SK-N-SH (cell line): Measurements from ENCODE around the gene TTC3. TPM values are rescaled to one million over a fixed set of nuclear protein-coding genes. Genes with fewer than 3 reads are reported as not detected.

Experiments used
- CTCF ChIA-PET: fragments of 300-600, 350-600 bp; formaldehyde crosslinking; extraction: SDS; loops from one replicate; lab custom pipeline; 2021; lab: Yijun Ruan, JAX
- POLR2A ChIA-PET: fragments of 350-600 bp; sonication (Branson Sonifier 250); formaldehyde crosslinking; extraction: SDS; loops from one replicate; lab custom pipeline; 2020; ENCODE audit warnings: antibody characterized with exemption, inconsistent platforms; lab: Yijun Ruan, JAX
- DNase-seq: peaks from one replicate; pipeline ENCODE4 v3.0.0; 2012
- H2AFZ ChIP-seq: fragments of 200-600 bp; sonication (generic); 2 replicates; pipeline ENCODE4 v1.8.1; 2016; ENCODE audit warnings: antibody characterized with exemption, mild to moderate bottlenecking, low read depth
- H3F3A ChIP-seq: fragments of 200-600 bp; sonication (generic); replicated peaks from 2 replicates; pipeline ENCODE3; 2016; ENCODE audit warnings: antibody characterized with exemption, mild to moderate bottlenecking; ENCODE audit not compliant: insufficient read depth
- H3K27ac ChIP-seq, 2 experiments: fragments of 200-500 bp in 1 of 2; fragments of 200-600 bp in 1 of 2; sonication (Bioruptor generic) in 1 of 2; sonication (generic), shearing (Covaris generic) in 1 of 2; 2 replicates each; pipeline versions ENCODE4 v1.5.1 to v1.6.1; 2014 to 2016; ENCODE audit warnings: low read depth in 2 of 2, inconsistent platforms in 1 of 2, low read length in 1 of 2, mild to moderate bottlenecking in 1 of 2, mixed read lengths in 1 of 2
- H3K27me3 ChIP-seq: fragments of 200-600 bp; sonication (generic), shearing (Covaris generic); 2 replicates; pipeline ENCODE4 v1.6.1; 2016; ENCODE audit warnings: mixed run types; ENCODE audit not compliant: insufficient read depth
- H3K36me3 ChIP-seq, 2 experiments: fragments of 200-500 bp in 1 of 2; fragments of 200-600 bp in 1 of 2; sonication (Bioruptor generic) in 1 of 2; sonication (generic) in 1 of 2; replicated peaks in 1 of 2; 2 replicates each; pipeline versions ENCODE3 to v1.5.1; 2014 to 2016; ENCODE audit warnings: low read length in 1 of 2, mild to moderate bottlenecking in 1 of 2; ENCODE audit not compliant: insufficient read depth in 2 of 2, control insufficient read depth in 1 of 2
- H3K4me1 ChIP-seq, 2 experiments: fragments of 200-500 bp in 1 of 2; fragments of 200-600 bp in 1 of 2; sonication (Bioruptor generic) in 1 of 2; sonication (generic), shearing (Covaris generic) in 1 of 2; 2 replicates each; pipeline versions ENCODE4 v1.5.1 to v1.6.1; 2014 to 2016; ENCODE audit warnings: low read depth in 1 of 2, low read length in 1 of 2, mixed run types in 1 of 2; ENCODE audit not compliant: insufficient read depth in 2 of 2, control insufficient read depth in 1 of 2
- H3K4me2 ChIP-seq: fragments of 200-600 bp; sonication (generic), shearing (Covaris generic); 2 replicates; pipeline ENCODE4 v1.6.1; 2017; ENCODE audit warnings: mixed run types
- H3K4me3 ChIP-seq, 2 experiments: fragments of 200-500 bp in 1 of 2; fragments of 200-600 bp in 1 of 2; sonication (Bioruptor generic) in 1 of 2; sonication (generic), shearing (Covaris generic) in 1 of 2; 2 replicates each; pipeline versions ENCODE4 v1.5.1 to v1.8.1; 2014 to 2016; ENCODE audit warnings: low read depth in 2 of 2, inconsistent platforms in 1 of 2, low read length in 1 of 2, mild to moderate bottlenecking in 1 of 2, mixed read lengths in 1 of 2, moderate library complexity in 1 of 2
- H3K79me2 ChIP-seq: fragments of 200-600 bp; sonication (generic); 2 replicates; pipeline ENCODE4 v1.8.1; 2017; ENCODE audit warnings: mild to moderate bottlenecking; ENCODE audit not compliant: insufficient read depth
- H3K9ac ChIP-seq: fragments of 200-600 bp; sonication (generic); 2 replicates; pipeline ENCODE4 v1.6.1; 2017; ENCODE audit warnings: mixed run types
- H3K9me2 ChIP-seq: fragments of 200-600 bp; sonication (generic); 2 replicates; pipeline ENCODE4 v1.6.1; 2017; ENCODE audit warnings: mixed run types
- H3K9me3 ChIP-seq: fragments of 200-600 bp; sonication (generic); 2 replicates; pipeline ENCODE4 v1.6.1; 2017; ENCODE audit warnings: mixed run types, mild to moderate bottlenecking, moderate library complexity
- H4K20me1 ChIP-seq: fragments of 200-600 bp; sonication (generic); 2 replicates; pipeline ENCODE4 v1.6.1; 2017; ENCODE audit warnings: mild to moderate bottlenecking, mixed run types; ENCODE audit not compliant: insufficient read depth
- ELF1 ChIP-seq: IDR thresholded peaks from 2 replicates; pipeline ENCODE4 v1.4.0; 2012
- EP300 ChIP-seq, 2 experiments: IDR thresholded peaks; 2 replicates each; pipeline versions ENCODE4 v1.4.0 to v1.6.1; 2012; ENCODE audit warnings: borderline replicate concordance in 1 of 2, low read depth in 1 of 2, low read length in 1 of 2
- FOSL2 ChIP-seq: IDR thresholded peaks from 2 replicates; pipeline ENCODE4 v1.4.0; 2012; ENCODE audit warnings: low read depth, mild to moderate bottlenecking, moderate library complexity, borderline replicate concordance
- FOXM1 ChIP-seq: IDR thresholded peaks from 2 replicates; pipeline ENCODE4 v1.4.0; 2012; ENCODE audit warnings: low read depth, mild to moderate bottlenecking
- GATA2 ChIP-seq: sonication (generic); formaldehyde crosslinking; IDR thresholded peaks from 2 replicates; pipeline ENCODE4 v1.5.0; 2020; ENCODE audit warnings: mild to moderate bottlenecking, missing genetic modification reagents
- JUND ChIP-seq: IDR thresholded peaks from 2 replicates; pipeline ENCODE4 v1.4.0; 2012
- MEF2A ChIP-seq: IDR thresholded peaks from 2 replicates; pipeline ENCODE4 v1.4.0; 2012; ENCODE audit warnings: low read depth, borderline replicate concordance
- POLR2AphosphoS5 ChIP-seq: IDR thresholded peaks from 2 replicates; pipeline ENCODE4 v1.6.1; 2012; ENCODE audit warnings: low read depth, low read length
- RFX5 ChIP-seq: IDR thresholded peaks from 2 replicates; pipeline ENCODE4 v1.6.1; 2012; ENCODE audit warnings: mild to moderate bottlenecking, improper control_type of control experiment, low read length
- SMC3 ChIP-seq: IDR thresholded peaks from 2 replicates; pipeline ENCODE4 v1.6.1; 2012; ENCODE audit warnings: low read depth, low read length, improper control_type of control experiment
- TCF12 ChIP-seq: IDR thresholded peaks from 2 replicates; pipeline ENCODE4 v1.4.0; 2012
- polyA plus RNA-seq, 3 experiments: library from polyadenylated mRNA; depleted of rRNA; stranded (reverse); fragments of >200 nt; gene quantifications; 2 replicates each; pipeline ENCODE4 v1.2.3, GENCODE V29; 2012
- TF ChIP-seq, protein P1 (sequence below): IDR thresholded peaks from 2 replicates; pipeline ENCODE4; 2012
- TF ChIP-seq, protein P2 (sequence below): IDR thresholded peaks from 2 replicates; pipeline ENCODE4 v1.4.0; 2012; ENCODE audit warnings: low read depth, borderline replicate concordance
- TF ChIP-seq, protein P3 (sequence below): fragments of 150-350 bp; IDR thresholded peaks from 2 replicates; pipeline ENCODE4 v1.6.1; 2017; ENCODE audit warnings: antibody characterized with exemption, low read length, low read depth, borderline replicate concordance
- TF ChIP-seq, protein P4 (sequence below): IDR thresholded peaks from 2 replicates; pipeline ENCODE4 v1.4.0; 2012; ENCODE audit warnings: low read depth
- TF ChIP-seq, protein P5 (sequence below): IDR thresholded peaks from 2 replicates; pipeline ENCODE4 v1.6.1; 2012; ENCODE audit warnings: mild to moderate bottlenecking, low read depth, low read length, moderate library complexity
- TF ChIP-seq, protein P6 (sequence below): fragments of 200-600 bp; sonication (generic); IDR thresholded peaks from 2 replicates; pipeline ENCODE4 v1.6.1; 2017; ENCODE audit warnings: antibody characterized with exemption, mild to moderate bottlenecking, moderate library complexity

The TTC3 gene
- polyA plus RNA-seq, 1 of the 3 experiments (the other 2 are of a cell fraction), result 35.7 TPM

DNA sequence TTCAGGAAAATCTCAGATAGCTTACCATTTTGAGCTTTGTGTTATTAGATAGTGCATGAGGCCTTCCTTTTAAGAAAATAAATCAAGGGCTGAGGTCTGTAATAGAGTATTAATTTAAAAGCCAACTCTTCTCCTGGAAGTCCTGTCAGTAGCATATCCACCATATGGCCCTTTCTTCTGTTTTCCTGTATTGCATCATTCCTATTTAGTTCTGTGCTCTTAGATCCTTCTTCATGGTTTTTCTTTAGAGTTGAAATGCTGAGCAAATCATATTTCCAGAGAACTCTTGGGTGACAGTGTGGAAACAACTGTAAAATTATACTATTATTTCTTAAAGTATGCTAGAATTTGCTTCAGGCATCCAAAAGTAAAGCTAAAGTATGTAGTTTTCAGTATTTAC is 91.7 kb downstream of the TTC3 start:
- H3K27ac ChIP-seq, result peak overlapping the region in 1 of 2 experiments; percentile 11; a peak in 1 of 4 replicates
- no peaks in the 10 kb centered on the region for H3K79me2 ChIP-seq
- no peak overlapping the region for H3K4me3 ChIP-seq
- H3K4me1 ChIP-seq, result peaks cover 0 to 9% of the 10 kb centered on the region in 2 experiments; a peak in 1 of 4 replicates
- no peak for DNase-seq
- H3K4me2 ChIP-seq, result no peak overlapping the region
- ChIA-PET POLR2A (no interaction called here), CTCF (interaction anchor here (1.6 kb wide), 1 partner anchor 17 kb away, joined by 4 read pairs; no protein-coding TSS in a partner anchor)
- no peak overlapping the region for H2AFZ ChIP-seq
- H4K20me1 ChIP-seq, result no peaks in the 10 kb centered on the region
- H3K36me3 ChIP-seq, result peaks cover 75 to 82% of the 10 kb centered on the region in 2 experiments
- H3K9me2 ChIP-seq, result no peaks in the 10 kb centered on the region
- H3K9me3 ChIP-seq, result no peaks in the 10 kb centered on the region
- peaks cover 7% of the 10 kb centered on the region for H3F3A ChIP-seq
- TF ChIP-seq ELF1 (no peak), RFX5 (no peak), MEF2A (no peak), FOSL2 (no peak), JUND (no peak), POLR2AphosphoS5 (no peak), SMC3 (no peak), TCF12 (no peak), FOXM1 (no peak), EP300 (IDR thresholded peaks at IDR 0.05; ENCODE audit: borderline replicate concordance in 1 of 2, low read depth in 1 of 2, low read length in 1 of 2) (no peak), GATA2 (CRISPR knock-in tag) (no peak)
- TF ChIP-seq, protein P1, sequence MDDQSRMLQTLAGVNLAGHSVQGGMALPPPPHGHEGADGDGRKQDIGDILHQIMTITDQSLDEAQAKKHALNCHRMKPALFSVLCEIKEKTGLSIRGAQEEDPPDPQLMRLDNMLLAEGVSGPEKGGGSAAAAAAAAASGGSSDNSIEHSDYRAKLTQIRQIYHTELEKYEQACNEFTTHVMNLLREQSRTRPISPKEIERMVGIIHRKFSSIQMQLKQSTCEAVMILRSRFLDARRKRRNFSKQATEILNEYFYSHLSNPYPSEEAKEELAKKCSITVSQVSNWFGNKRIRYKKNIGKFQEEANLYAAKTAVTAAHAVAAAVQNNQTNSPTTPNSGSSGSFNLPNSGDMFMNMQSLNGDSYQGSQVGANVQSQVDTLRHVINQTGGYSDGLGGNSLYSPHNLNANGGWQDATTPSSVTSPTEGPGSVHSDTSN, result no peak
- TF ChIP-seq, protein P2, sequence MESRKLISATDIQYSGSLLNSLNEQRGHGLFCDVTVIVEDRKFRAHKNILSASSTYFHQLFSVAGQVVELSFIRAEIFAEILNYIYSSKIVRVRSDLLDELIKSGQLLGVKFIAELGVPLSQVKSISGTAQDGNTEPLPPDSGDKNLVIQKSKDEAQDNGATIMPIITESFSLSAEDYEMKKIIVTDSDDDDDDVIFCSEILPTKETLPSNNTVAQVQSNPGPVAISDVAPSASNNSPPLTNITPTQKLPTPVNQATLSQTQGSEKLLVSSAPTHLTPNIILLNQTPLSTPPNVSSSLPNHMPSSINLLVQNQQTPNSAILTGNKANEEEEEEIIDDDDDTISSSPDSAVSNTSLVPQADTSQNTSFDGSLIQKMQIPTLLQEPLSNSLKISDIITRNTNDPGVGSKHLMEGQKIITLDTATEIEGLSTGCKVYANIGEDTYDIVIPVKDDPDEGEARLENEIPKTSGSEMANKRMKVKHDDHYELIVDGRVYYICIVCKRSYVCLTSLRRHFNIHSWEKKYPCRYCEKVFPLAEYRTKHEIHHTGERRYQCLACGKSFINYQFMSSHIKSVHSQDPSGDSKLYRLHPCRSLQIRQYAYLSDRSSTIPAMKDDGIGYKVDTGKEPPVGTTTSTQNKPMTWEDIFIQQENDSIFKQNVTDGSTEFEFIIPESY, result no peak
- TF ChIP-seq, protein P3, sequence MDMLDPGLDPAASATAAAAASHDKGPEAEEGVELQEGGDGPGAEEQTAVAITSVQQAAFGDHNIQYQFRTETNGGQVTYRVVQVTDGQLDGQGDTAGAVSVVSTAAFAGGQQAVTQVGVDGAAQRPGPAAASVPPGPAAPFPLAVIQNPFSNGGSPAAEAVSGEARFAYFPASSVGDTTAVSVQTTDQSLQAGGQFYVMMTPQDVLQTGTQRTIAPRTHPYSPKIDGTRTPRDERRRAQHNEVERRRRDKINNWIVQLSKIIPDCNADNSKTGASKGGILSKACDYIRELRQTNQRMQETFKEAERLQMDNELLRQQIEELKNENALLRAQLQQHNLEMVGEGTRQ, result no peak
- TF ChIP-seq, protein P4, sequence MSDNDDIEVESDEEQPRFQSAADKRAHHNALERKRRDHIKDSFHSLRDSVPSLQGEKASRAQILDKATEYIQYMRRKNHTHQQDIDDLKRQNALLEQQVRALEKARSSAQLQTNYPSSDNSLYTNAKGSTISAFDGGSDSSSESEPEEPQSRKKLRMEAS, result no peak
- TF ChIP-seq, protein P5, sequence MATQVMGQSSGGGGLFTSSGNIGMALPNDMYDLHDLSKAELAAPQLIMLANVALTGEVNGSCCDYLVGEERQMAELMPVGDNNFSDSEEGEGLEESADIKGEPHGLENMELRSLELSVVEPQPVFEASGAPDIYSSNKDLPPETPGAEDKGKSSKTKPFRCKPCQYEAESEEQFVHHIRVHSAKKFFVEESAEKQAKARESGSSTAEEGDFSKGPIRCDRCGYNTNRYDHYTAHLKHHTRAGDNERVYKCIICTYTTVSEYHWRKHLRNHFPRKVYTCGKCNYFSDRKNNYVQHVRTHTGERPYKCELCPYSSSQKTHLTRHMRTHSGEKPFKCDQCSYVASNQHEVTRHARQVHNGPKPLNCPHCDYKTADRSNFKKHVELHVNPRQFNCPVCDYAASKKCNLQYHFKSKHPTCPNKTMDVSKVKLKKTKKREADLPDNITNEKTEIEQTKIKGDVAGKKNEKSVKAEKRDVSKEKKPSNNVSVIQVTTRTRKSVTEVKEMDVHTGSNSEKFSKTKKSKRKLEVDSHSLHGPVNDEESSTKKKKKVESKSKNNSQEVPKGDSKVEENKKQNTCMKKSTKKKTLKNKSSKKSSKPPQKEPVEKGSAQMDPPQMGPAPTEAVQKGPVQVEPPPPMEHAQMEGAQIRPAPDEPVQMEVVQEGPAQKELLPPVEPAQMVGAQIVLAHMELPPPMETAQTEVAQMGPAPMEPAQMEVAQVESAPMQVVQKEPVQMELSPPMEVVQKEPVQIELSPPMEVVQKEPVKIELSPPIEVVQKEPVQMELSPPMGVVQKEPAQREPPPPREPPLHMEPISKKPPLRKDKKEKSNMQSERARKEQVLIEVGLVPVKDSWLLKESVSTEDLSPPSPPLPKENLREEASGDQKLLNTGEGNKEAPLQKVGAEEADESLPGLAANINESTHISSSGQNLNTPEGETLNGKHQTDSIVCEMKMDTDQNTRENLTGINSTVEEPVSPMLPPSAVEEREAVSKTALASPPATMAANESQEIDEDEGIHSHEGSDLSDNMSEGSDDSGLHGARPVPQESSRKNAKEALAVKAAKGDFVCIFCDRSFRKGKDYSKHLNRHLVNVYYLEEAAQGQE, result no peak
- TF ChIP-seq, protein P6, sequence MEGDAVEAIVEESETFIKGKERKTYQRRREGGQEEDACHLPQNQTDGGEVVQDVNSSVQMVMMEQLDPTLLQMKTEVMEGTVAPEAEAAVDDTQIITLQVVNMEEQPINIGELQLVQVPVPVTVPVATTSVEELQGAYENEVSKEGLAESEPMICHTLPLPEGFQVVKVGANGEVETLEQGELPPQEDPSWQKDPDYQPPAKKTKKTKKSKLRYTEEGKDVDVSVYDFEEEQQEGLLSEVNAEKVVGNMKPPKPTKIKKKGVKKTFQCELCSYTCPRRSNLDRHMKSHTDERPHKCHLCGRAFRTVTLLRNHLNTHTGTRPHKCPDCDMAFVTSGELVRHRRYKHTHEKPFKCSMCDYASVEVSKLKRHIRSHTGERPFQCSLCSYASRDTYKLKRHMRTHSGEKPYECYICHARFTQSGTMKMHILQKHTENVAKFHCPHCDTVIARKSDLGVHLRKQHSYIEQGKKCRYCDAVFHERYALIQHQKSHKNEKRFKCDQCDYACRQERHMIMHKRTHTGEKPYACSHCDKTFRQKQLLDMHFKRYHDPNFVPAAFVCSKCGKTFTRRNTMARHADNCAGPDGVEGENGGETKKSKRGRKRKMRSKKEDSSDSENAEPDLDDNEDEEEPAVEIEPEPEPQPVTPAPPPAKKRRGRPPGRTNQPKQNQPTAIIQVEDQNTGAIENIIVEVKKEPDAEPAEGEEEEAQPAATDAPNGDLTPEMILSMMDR, result no peak
- TF ChIP-seq, all 33 proteins: peak for 0
- Histone ChIP-seq H3K9ac (no peak overlapping the region), H3K27me3 (no peaks in the 10 kb centered on the region)
